CD4-positive, alpha-beta T cell treated with Interleukin-17A for 4 hours (primary cell): ENCODE measurements around the gene FAM210A.
"Not testable (repeated sequence)": the region's sequence is repeated elsewhere in the genome, so short reads cannot be mapped to it uniquely, and the experiment has no call there.

Source experiments
- DNase-seq: peaks from one replicate; pipeline ENCODE4 v3.0.0-alpha.2; 2020; ENCODE audit warnings: mixed read lengths

Gene FAM210A

GRCh38 chr18:13726232-13726971, at the start of gene FAM210A, which contains the start of gene RNMT:
Gene FAM210A (minus strand): TSS chr18:13726558. CDS start chr18:13682077, 44,481 bp downstream.
Gene RNMT (plus strand): TSS chr18:13726673. CDS start chr18:13731518, 4,845 bp downstream.
- DNase-seq, result peak; percentile 95

GRCh38 chr18:13775058-13775457, 48.7 kb upstream of the FAM210A start:
- no peak for DNase-seq

- DNase-seq, result no peak
Measured at GRCh38 chr18:13762690-13763439, 36.5 kb upstream of the FAM210A start.

GRCh38 chr18:13760047-13760446, 33.7 kb upstream of the FAM210A start:
- no peak for DNase-seq

GRCh38 chr18:13758622-13759021, 32.3 kb upstream of the FAM210A start:
- DNase-seq, result no peak

GRCh38 chr18:13756671-13757070, 30.3 kb upstream of the FAM210A start:
- DNase-seq, result no peak

GRCh38 chr18:13756261-13756660, 29.9 kb upstream of the FAM210A start:
- no peak for DNase-seq

GRCh38 chr18:13751599-13751998, 25.2 kb upstream of the FAM210A start:
- not testable (repeated sequence) for DNase-seq

GRCh38 chr18:13746633-13747032, 20.3 kb upstream of the FAM210A start:
- DNase-seq, result no peak

- no peak for DNase-seq
Measured at GRCh38 chr18:13745696-13746095, 19.3 kb upstream of the FAM210A start.

GRCh38 chr18:13735681-13736080, 9.3 kb upstream of the FAM210A start:
- DNase-seq, result no peak

- no peak for DNase-seq
Measured at GRCh38 chr18:13730481-13730880, 4.1 kb upstream of the FAM210A start.

GRCh38 chr18:13726972-13727331, 594 bp upstream of the FAM210A start:
- DNase-seq, result no peak

- DNase-seq, result peak; percentile 22
Measured at GRCh38 chr18:13725566-13726231, 659 bp downstream of the FAM210A start.

- DNase-seq, result no peak
Measured at GRCh38 chr18:13720847-13721246, 5.5 kb downstream of the FAM210A start.

- no peak for DNase-seq
Measured at GRCh38 chr18:13720123-13720522, 6.2 kb downstream of the FAM210A start.

GRCh38 chr18:13716916-13717315, 9.4 kb downstream of the FAM210A start:
- DNase-seq, result no peak

GRCh38 chr18:13715330-13715729, 11.0 kb downstream of the FAM210A start:
- DNase-seq, result no peak

GRCh38 chr18:13713455-13714055, 12.8 kb downstream of the FAM210A start:
- no peak for DNase-seq

GRCh38 chr18:13712400-13713131, 13.8 kb downstream of the FAM210A start:
- no peak for DNase-seq

- DNase-seq, result no peak
Measured at GRCh38 chr18:13710414-13710831, 15.9 kb downstream of the FAM210A start.

GRCh38 chr18:13703899-13704298, 22.5 kb downstream of the FAM210A start:
- DNase-seq, result no peak
